SK-N-SH treated with all-trans-retinoic acid at 6 μM for 48 hours (cell line): ENCODE data around the gene ZNF385B.
A peak's percentile ranks its signal among the peaks of the same experiment; 100 is the strongest.

ENCODE experiments used
- ATAC-seq: fragments of 200-7000 bp; cut with Tn5 transposase; 3 replicates; pipeline ENCODE4 v1.9.1; 2020; ENCODE audit warnings: mild to moderate bottlenecking, moderate library complexity
- ARNTL ChIP-seq: fragments of 450-650 bp; formaldehyde crosslinking; IDR thresholded peaks from 2 replicates; pipeline ENCODE4 v1.5.0; 2020; ENCODE audit warnings: low read depth, mild to moderate bottlenecking, moderate library complexity, borderline replicate concordance
- BACH2 ChIP-seq: fragments of 250-450 bp; sonication (Bioruptor Pico); IDR thresholded peaks from 2 replicates; pipeline ENCODE4 v1.9.0; 2021; ENCODE audit warnings: mild to moderate bottlenecking, borderline replicate concordance
- CSDC2 ChIP-seq: fragments of 250-450 bp; sonication (Bioruptor Pico); IDR thresholded peaks from 2 replicates; pipeline ENCODE4 v1.5.0; 2020; ENCODE audit warnings: mild to moderate bottlenecking, moderate library complexity
- CSRNP3 ChIP-seq: fragments of 250-450 bp; sonication (Bioruptor Pico); IDR thresholded peaks from 2 replicates; pipeline ENCODE4 v1.5.1; 2021; ENCODE audit warnings: mild to moderate bottlenecking, moderate library complexity
- ESRRG ChIP-seq: fragments of 250-450 bp; sonication (Bioruptor Pico); IDR thresholded peaks from 2 replicates; pipeline ENCODE4 v1.6.1; 2021; ENCODE audit warnings: mild to moderate bottlenecking
- ISL1 ChIP-seq: fragments of 250-450 bp; sonication (Bioruptor Pico); IDR thresholded peaks from 2 replicates; pipeline ENCODE4 v2.1.2; 2022; ENCODE audit warnings: mild to moderate bottlenecking, moderate library complexity
- OSR1 ChIP-seq: fragments of 250-450 bp; sonication (Bioruptor Pico); IDR thresholded peaks from 2 replicates; pipeline ENCODE4 v1.8.0; 2022; ENCODE audit warnings: moderate library complexity, mild to moderate bottlenecking, inconsistent platforms
- PATZ1 ChIP-seq: fragments of 250-450 bp; sonication (Bioruptor Pico); IDR thresholded peaks from 2 replicates; pipeline ENCODE4 v1.8.0; 2020; ENCODE audit warnings: mild to moderate bottlenecking, moderate library complexity, borderline replicate concordance
- PPARA ChIP-seq: fragments of 250-450 bp; sonication (Bioruptor Pico); IDR thresholded peaks from 2 replicates; pipeline ENCODE4 v1.5.0; 2020; ENCODE audit warnings: mild to moderate bottlenecking, borderline replicate concordance
- RARB ChIP-seq: fragments of 250-450 bp; sonication (Bioruptor Pico); IDR thresholded peaks from 2 replicates; pipeline ENCODE4 v1.8.0; 2021; ENCODE audit warnings: mild to moderate bottlenecking, moderate library complexity
- SNAI2 ChIP-seq: fragments of 250-450 bp; sonication (Bioruptor Pico); IDR thresholded peaks from 2 replicates; pipeline ENCODE4 v1.5.0; 2020; ENCODE audit warnings: mild to moderate bottlenecking, moderate library complexity
- TCF4 ChIP-seq: fragments of 250-450 bp; sonication (Bioruptor Pico); IDR thresholded peaks from 2 replicates; pipeline ENCODE4 v1.8.0; 2021; ENCODE audit warnings: mild to moderate bottlenecking, moderate library complexity, borderline replicate concordance
- TOX ChIP-seq: fragments of 250-450 bp; sonication (Bioruptor Pico); IDR thresholded peaks from 2 replicates; pipeline ENCODE4 v1.8.0; 2021; ENCODE audit warnings: mild to moderate bottlenecking, moderate library complexity, borderline replicate concordance
- ZC3H10 ChIP-seq: fragments of 250-450 bp; sonication (Bioruptor Pico); IDR thresholded peaks from 2 replicates; pipeline ENCODE4 v1.5.1; 2021; ENCODE audit warnings: mild to moderate bottlenecking, moderate library complexity
- ZFP3 ChIP-seq: fragments of 250-450 bp; sonication (Bioruptor Pico); IDR thresholded peaks from 2 replicates; pipeline ENCODE4 v1.5.0; 2020; ENCODE audit warnings: mild to moderate bottlenecking, moderate library complexity
- ZFP30 ChIP-seq: fragments of 450-650 bp; formaldehyde crosslinking; IDR thresholded peaks from 2 replicates; pipeline ENCODE4 v1.5.0; 2022; ENCODE audit warnings: mild to moderate bottlenecking, moderate library complexity
- ZNF565 ChIP-seq: fragments of 450-650 bp; formaldehyde crosslinking; conservative IDR thresholded peaks from 2 replicates; pipeline ENCODE4 v1.5.0; 2020; ENCODE audit warnings: low read depth, mild to moderate bottlenecking, moderate library complexity
- ZNF70 ChIP-seq: fragments of 450-650 bp; formaldehyde crosslinking; IDR thresholded peaks from 2 replicates; pipeline ENCODE4 v1.5.0; 2020; ENCODE audit warnings: mild to moderate bottlenecking, moderate library complexity
- ZNF8 ChIP-seq: fragments of 450-650 bp; formaldehyde crosslinking; IDR thresholded peaks from 2 replicates; pipeline ENCODE4 v1.5.0; 2020; ENCODE audit warnings: mild to moderate bottlenecking, moderate library complexity
- TF ChIP-seq, protein P1 (sequence below): fragments of 250-450 bp; sonication (Bioruptor Pico); IDR thresholded peaks from 2 replicates; pipeline ENCODE4 v1.5.0; 2020; ENCODE audit warnings: mild to moderate bottlenecking, moderate library complexity
- TF ChIP-seq, protein P2 (sequence below): fragments of 250-450 bp; sonication (Bioruptor Pico); IDR thresholded peaks from 2 replicates; pipeline ENCODE4 v1.5.1; 2020; ENCODE audit warnings: low read depth, mild to moderate bottlenecking, moderate library complexity

The ZNF385B gene

DNA sequence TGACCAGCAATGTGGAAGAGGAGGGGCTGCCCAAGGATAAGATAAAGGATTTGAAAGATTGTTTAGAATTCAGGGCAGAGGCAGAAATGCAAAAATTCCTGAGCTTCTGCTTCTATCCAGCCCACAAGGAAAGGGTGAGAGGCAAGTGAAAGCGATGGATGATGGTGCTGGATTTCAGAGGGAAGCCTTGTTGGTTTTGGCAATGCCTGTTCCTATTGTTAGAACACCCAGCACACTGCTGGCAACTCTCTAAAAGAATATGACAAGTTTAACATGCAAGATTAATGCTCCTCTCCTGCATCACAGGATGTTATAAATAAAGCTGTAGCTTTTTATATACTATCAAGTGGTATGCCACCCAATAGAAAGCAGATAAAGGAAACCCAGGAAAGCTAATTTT, 92.6 kb downstream of the ZNF385B start:
- TF ChIP-seq CSRNP3 (CRISPR knock-in tag): no peak
- peak; percentile 65; the same call in 1 of the 2 replicates for TF ChIP-seq TOX (CRISPR knock-in tag)
- peak; percentile 65; the same call in 1 of the 2 replicates for TF ChIP-seq ISL1
- peak; percentile 96 for ATAC-seq

DNA sequence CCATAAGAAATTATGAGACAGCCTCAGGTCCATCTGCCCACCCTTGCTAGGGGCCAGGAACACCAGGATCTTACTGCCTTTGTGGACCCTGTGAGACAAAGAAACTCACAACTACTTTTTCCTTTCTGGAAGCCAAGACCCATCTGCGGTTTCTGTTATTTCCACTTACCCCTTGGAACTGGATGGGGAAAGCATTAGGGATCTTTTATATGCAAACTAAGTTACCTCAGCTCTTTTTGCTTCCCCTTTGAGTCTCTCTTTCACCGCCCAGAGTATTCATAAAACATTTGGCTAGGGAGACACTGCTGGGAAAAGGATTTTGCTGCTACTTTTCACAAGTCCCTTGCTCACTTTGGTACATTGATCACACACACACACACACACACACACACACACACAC, 95.7 kb downstream of the ZNF385B start:
- ATAC-seq: no peak
- TF ChIP-seq ZNF565 (CRISPR knock-in tag): no peak
- TF ChIP-seq OSR1 (CRISPR knock-in tag): no peak
- TF ChIP-seq BACH2 (CRISPR knock-in tag): no peak
- TF ChIP-seq ZNF8 (CRISPR knock-in tag): no peak
- TF ChIP-seq ZFP30 (CRISPR knock-in tag): no peak
- TF ChIP-seq ISL1: no peak
- no peak for TF ChIP-seq TOX (CRISPR knock-in tag)
- TF ChIP-seq CSDC2: no peak
- no peak for TF ChIP-seq RARB (CRISPR knock-in tag)
- TF ChIP-seq TCF4 (CRISPR knock-in tag): no peak
- TF ChIP-seq, protein P1, sequence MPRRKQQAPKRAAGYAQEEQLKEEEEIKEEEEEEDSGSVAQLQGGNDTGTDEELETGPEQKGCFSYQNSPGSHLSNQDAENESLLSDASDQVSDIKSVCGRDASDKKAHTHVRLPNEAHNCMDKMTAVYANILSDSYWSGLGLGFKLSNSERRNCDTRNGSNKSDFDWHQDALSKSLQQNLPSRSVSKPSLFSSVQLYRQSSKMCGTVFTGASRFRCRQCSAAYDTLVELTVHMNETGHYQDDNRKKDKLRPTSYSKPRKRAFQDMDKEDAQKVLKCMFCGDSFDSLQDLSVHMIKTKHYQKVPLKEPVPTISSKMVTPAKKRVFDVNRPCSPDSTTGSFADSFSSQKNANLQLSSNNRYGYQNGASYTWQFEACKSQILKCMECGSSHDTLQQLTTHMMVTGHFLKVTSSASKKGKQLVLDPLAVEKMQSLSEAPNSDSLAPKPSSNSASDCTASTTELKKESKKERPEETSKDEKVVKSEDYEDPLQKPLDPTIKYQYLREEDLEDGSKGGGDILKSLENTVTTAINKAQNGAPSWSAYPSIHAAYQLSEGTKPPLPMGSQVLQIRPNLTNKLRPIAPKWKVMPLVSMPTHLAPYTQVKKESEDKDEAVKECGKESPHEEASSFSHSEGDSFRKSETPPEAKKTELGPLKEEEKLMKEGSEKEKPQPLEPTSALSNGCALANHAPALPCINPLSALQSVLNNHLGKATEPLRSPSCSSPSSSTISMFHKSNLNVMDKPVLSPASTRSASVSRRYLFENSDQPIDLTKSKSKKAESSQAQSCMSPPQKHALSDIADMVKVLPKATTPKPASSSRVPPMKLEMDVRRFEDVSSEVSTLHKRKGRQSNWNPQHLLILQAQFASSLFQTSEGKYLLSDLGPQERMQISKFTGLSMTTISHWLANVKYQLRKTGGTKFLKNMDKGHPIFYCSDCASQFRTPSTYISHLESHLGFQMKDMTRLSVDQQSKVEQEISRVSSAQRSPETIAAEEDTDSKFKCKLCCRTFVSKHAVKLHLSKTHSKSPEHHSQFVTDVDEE (CRISPR knock-in tag): no peak
- TF ChIP-seq, protein P2, sequence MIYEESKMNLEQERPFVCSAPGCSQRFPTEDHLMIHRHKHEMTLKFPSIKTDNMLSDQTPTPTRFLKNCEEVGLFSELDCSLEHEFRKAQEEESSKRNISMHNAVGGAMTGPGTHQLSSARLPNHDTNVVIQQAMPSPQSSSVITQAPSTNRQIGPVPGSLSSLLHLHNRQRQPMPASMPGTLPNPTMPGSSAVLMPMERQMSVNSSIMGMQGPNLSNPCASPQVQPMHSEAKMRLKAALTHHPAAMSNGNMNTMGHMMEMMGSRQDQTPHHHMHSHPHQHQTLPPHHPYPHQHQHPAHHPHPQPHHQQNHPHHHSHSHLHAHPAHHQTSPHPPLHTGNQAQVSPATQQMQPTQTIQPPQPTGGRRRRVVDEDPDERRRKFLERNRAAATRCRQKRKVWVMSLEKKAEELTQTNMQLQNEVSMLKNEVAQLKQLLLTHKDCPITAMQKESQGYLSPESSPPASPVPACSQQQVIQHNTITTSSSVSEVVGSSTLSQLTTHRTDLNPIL (CRISPR knock-in tag): no peak
- TF ChIP-seq SNAI2 (CRISPR knock-in tag): no peak
- no peak for TF ChIP-seq ZNF70 (CRISPR knock-in tag)
- no peak for TF ChIP-seq PATZ1 (CRISPR knock-in tag)
- TF ChIP-seq ZFP3 (CRISPR knock-in tag): no peak
- no peak for TF ChIP-seq ESRRG
- TF ChIP-seq, all 23 proteins: peak for 0

DNA sequence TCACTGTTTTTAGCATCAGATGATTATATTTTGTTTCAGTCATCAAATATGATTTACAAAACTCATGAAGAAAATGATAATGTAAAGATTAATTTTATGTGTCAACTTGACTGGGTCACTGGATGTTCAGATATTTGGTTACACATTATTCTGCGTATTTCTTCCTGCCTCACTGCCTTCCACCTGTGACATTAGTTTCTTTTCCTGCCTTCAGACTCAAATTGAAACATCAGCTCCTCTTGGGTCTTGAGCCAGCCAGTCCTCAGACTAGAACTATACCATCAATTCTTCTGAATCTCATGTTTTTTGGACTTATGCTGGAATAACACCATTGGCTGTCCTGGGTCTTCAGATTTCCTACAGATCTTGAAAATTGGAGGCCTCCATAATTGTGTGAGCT, 96.7 kb downstream of the ZNF385B start:
- ATAC-seq: no peak
- TF ChIP-seq TOX (CRISPR knock-in tag) (no peak), ARNTL (CRISPR knock-in tag) (no peak), RARB (CRISPR knock-in tag) (no peak), ZC3H10 (CRISPR knock-in tag) (no peak)
- TF ChIP-seq, protein P2 (CRISPR knock-in tag): no peak

- no peak for ATAC-seq
- TF ChIP-seq PPARA (CRISPR knock-in tag) (no peak), OSR1 (CRISPR knock-in tag) (no peak), ISL1 (no peak), RARB (CRISPR knock-in tag) (no peak), BACH2 (CRISPR knock-in tag) (no peak), ZC3H10 (CRISPR knock-in tag) (no peak), TCF4 (CRISPR knock-in tag) (no peak), ESRRG (no peak), TOX (CRISPR knock-in tag) (no peak), ARNTL (CRISPR knock-in tag) (no peak), ZFP3 (CRISPR knock-in tag) (no peak)
- TF ChIP-seq, protein P1 (CRISPR knock-in tag): no peak
- TF ChIP-seq, protein P2 (CRISPR knock-in tag): no peak
These were observed 102.8 kb downstream of the ZNF385B start for GRCh38 chr2:179758636-179759035.
